Caco-2 (cell line): ENCODE results near the gene ST8SIA6. TPM values are rescaled to one million over a fixed set of nuclear protein-coding genes. Genes with fewer than 3 reads are reported as not detected.
A peak's percentile ranks its signal among the peaks of the same experiment; 100 is the strongest.
"Not testable (repeated sequence)": the region's sequence is repeated elsewhere in the genome, so short reads cannot be mapped to it uniquely, and the experiment has no call there.

Experiments
- Bru-seq: library from RNA; stranded (reverse); fragments of 400-500 nt; gene quantifications from one replicate; lab custom pipeline; 2021; lab: Mats Ljungman, UMichigan
- BruChase-seq, 2 experiments: library from RNA; stranded (reverse); fragments of 400-500 nt; gene quantifications; one replicate each; lab custom pipeline; 2021; lab: Mats Ljungman, UMichigan
- BruUV-seq: library from RNA; stranded (reverse); fragments of 400-500 nt; replicated peaks from 2 replicates; lab custom pipeline; 2021; lab: Mats Ljungman, UMichigan
- CTCF ChIA-PET: fragments of 300-600 bp; sonication (Branson Sonifier 250); formaldehyde crosslinking; loops from one replicate; lab custom pipeline; 2022; ENCODE audit warnings: antibody characterized with exemption; lab: Charles Lee
- POLR2A ChIA-PET: fragments of 300-600 bp; sonication (Branson Sonifier 250); formaldehyde crosslinking; loops from one replicate; lab custom pipeline; 2022; ENCODE audit warnings: antibody characterized with exemption; lab: Charles Lee
- DNase-seq, 2 experiments: peaks; one replicate each; pipeline versions ENCODE4 v3.0.0 to v3.0.0-alpha.2; 2020 to 2022
- H3K27me3 ChIP-seq: replicated peaks from 2 replicates; pipeline ENCODE4 v1.6.0; 2011; ENCODE audit warnings: low read length; ENCODE audit not compliant: control insufficient read depth, insufficient read depth
- H3K36me3 ChIP-seq: 2 replicates; pipeline ENCODE4 v1.5.1; 2011; ENCODE audit warnings: low read length; ENCODE audit not compliant: control insufficient read depth, insufficient read depth
- H3K4me1 ChIP-seq: fragments of 250-450 bp; sonication (Bioruptor Pico); 2 replicates; pipeline ENCODE4 v1.5.1; 2020; ENCODE audit warnings: mild to moderate bottlenecking
- H3K4me3 ChIP-seq: 2 replicates; pipeline ENCODE4 v1.5.1; 2011; ENCODE audit warnings: low read depth, mild to moderate bottlenecking, control low read depth, low read length
- H3K9me3 ChIP-seq: fragments of 250-450 bp; sonication (Bioruptor Pico); 2 replicates; pipeline ENCODE4 v1.5.1; 2020; ENCODE audit warnings: mild to moderate bottlenecking, moderate library complexity
- H3K27ac Mint-ChIP-seq: one replicate; pipeline ENCODE4 v1.8.0; 2022; ENCODE audit warnings: mixed read lengths; ENCODE audit not compliant: unreplicated experiment
- H3K27me3 Mint-ChIP-seq: one replicate; pipeline ENCODE4 v1.8.0; 2022; ENCODE audit warnings: mixed read lengths; ENCODE audit not compliant: insufficient read depth, unreplicated experiment
- H3K36me3 Mint-ChIP-seq: one replicate; pipeline ENCODE4 v1.8.0; 2022; ENCODE audit warnings: mild to moderate bottlenecking, mixed read lengths; ENCODE audit not compliant: insufficient read depth, unreplicated experiment
- H3K4me1 Mint-ChIP-seq: one replicate; pipeline ENCODE4 v1.8.0; 2022; ENCODE audit warnings: low read depth, mixed read lengths; ENCODE audit not compliant: unreplicated experiment
- H3K4me3 Mint-ChIP-seq: one replicate; pipeline ENCODE4 v1.8.0; 2022; ENCODE audit warnings: mild to moderate bottlenecking, moderate library complexity, mixed read lengths; ENCODE audit not compliant: unreplicated experiment
- H3K9me3 Mint-ChIP-seq: one replicate; pipeline ENCODE4 v1.8.0; 2022; ENCODE audit warnings: mixed read lengths; ENCODE audit not compliant: unreplicated experiment
- intact Hi-C: fragments of 100-400 bp; cut with micrococcal nuclease; formaldehyde crosslinking; loops from one replicate; pipeline ENCODE4 v1.10.0; 2022; ENCODE audit not compliant: unreplicated experiment
- long read RNA-seq: library from polyadenylated mRNA; stranded (forward); transcript quantifications from one replicate; pipeline ENCODE4 v2.0.0, GENCODE V29; 2022
- total RNA-seq: library from RNA; stranded (reverse); gene quantifications from 2 replicates; pipeline ENCODE4 v1.2.3, GENCODE V29; 2022
- TF ChIP-seq, protein P1 (sequence below), 2 experiments: fragments of 200-600 bp in 1 of 2; IDR thresholded peaks; 1 replicate in 1 of 2; 2 replicates in 1 of 2; pipeline versions ENCODE4 v1.5.1 to v1.8.0; 2011 to 2022; ENCODE audit warnings: antibody characterized with exemption in 1 of 2, control low read depth in 1 of 2, inconsistent platforms in 1 of 2, low read depth in 1 of 2, low read length in 1 of 2, mild to moderate bottlenecking in 1 of 2, moderate library complexity in 1 of 2; ENCODE audit not compliant: insufficient read depth in 1 of 2, severe bottlenecking in 1 of 2, unreplicated experiment in 1 of 2

Gene ST8SIA6, protein sequence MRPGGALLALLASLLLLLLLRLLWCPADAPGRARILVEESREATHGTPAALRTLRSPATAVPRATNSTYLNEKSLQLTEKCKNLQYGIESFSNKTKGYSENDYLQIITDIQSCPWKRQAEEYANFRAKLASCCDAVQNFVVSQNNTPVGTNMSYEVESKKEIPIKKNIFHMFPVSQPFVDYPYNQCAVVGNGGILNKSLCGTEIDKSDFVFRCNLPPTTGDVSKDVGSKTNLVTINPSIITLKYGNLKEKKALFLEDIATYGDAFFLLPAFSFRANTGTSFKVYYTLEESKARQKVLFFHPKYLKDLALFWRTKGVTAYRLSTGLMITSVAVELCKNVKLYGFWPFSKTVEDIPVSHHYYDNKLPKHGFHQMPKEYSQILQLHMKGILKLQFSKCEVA
- total RNA-seq (0.16 TPM in 1 of 2 replicates, not detected in the other), Bru-seq, nascent RNA (percentile 12 among the genes with signal in this experiment), BruChase-seq, experiment 1, labeled RNA remaining after a 2-hour chase (percentile 12 among the genes with signal in this experiment), BruChase-seq, experiment 2, labeled RNA remaining after a 6-hour chase (percentile 13 among the genes with signal in this experiment)
- long read RNA-seq: 0 reads

DNA sequence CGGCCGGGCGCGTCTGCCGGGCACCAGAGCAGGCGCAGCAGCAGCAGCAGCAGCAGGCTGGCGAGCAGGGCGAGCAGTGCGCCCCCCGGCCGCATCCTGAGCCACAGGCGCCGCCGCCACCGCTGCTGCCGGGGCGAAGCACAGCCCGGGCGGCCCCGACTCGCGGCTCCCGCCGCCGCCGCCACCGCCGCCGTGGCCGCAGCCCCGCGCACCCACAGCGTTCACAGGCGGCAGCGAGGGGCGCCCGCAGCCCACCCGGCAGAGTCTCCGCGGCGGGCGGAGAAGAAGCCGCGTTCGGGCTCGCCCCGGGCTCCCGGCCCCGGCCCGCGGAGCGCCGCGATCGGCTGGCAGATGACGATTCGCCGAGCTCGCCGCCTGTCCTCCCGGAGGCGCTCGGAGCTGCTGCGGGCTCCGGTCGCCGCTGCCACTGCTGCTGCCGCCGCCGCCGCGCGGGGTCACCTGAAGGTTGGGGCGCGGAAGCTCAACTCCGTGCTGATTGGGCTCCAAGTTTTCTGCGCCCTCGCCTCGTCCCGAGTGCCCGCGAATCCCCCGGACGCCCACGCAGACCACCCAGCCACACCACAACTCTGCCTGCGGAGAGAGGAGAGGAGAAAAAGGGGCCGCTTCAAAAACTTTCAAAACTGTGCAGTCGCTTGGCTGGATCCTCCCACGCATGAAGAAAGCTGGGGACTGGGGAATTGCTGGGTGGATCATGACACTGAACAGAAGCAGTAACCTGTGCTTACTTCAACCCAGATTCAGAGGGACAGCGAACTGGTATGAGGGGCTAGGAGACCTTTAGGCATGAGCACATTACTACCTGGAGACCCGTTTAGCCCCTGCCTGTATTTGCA is at the start of gene ST8SIA6:
TSS of gene ST8SIA6 (minus strand) at position 435 of the 854 bp plus-strand sequence. CDS start at position 95, 340 bp downstream.
- no TSS peak for BruUV-seq
- Mint-ChIP-seq H3K27me3 (peaks cover 25% of the 10 kb centered on the region), H3K4me3 (peak within 1 kb of the TSS; percentile 79), H3K27ac (no peak within 1 kb of the TSS), H3K36me3 (no peaks in the 10 kb centered on the region), H3K9me3 (peaks cover 8% of the 10 kb centered on the region), H3K4me1 (no peaks in the 10 kb centered on the region)
- H3K27me3 ChIP-seq: peaks cover 4% of the 10 kb centered on the region; the same call in 1 of the 2 replicates
- H3K36me3 ChIP-seq: no peaks in the 10 kb centered on the region
- TF ChIP-seq, protein P1, sequence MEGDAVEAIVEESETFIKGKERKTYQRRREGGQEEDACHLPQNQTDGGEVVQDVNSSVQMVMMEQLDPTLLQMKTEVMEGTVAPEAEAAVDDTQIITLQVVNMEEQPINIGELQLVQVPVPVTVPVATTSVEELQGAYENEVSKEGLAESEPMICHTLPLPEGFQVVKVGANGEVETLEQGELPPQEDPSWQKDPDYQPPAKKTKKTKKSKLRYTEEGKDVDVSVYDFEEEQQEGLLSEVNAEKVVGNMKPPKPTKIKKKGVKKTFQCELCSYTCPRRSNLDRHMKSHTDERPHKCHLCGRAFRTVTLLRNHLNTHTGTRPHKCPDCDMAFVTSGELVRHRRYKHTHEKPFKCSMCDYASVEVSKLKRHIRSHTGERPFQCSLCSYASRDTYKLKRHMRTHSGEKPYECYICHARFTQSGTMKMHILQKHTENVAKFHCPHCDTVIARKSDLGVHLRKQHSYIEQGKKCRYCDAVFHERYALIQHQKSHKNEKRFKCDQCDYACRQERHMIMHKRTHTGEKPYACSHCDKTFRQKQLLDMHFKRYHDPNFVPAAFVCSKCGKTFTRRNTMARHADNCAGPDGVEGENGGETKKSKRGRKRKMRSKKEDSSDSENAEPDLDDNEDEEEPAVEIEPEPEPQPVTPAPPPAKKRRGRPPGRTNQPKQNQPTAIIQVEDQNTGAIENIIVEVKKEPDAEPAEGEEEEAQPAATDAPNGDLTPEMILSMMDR (IDR thresholded peaks at IDR 0.05; ENCODE audit: insufficient read depth in 1 of 2, low read depth in 1 of 2, low read length in 1 of 2, severe bottlenecking in 1 of 2, unreplicated experiment in 1 of 2): peak in 1 of 2 experiments; percentile 11
- peak within 1 kb of the TSS; percentile 46 for H3K4me3 ChIP-seq
- H3K9me3 ChIP-seq: peaks cover 2% of the 10 kb centered on the region
- POLR2A ChIA-PET: no interaction called here
- peak; percentile 43 to 71 for DNase-seq
- H3K4me1 ChIP-seq: peaks cover 9% of the 10 kb centered on the region; the same call in 1 of the 2 replicates
- intact Hi-C loops: no loop called here
- CTCF ChIA-PET: interaction anchor here (0.9 to 2.8 kb wide), 2 partner anchors 164 to 198 kb away, joined by 3 to 7 read pairs; no protein-coding TSS in a partner anchor

DNA sequence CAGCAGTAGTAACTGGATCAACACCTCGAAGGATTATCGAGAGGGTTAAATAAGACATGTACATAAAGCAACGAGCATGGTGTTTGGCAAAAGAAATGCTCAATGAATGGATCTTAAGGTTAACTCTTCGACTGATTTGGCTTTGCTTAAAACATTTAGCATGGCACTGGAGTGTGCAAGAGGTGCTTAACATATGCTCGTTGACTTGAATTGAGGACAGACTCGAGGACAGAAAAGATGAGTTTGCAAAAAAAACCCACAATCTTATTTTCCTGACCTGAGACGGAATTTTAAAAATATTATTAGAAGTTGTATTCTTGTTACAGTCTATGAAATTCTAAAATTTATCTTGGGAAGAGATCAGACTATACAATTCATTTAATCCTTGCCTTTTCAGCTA is 49.4 kb upstream of the ST8SIA6 start:
- Histone ChIP-seq H3K9me3 (no peaks in the 10 kb centered on the region), H3K4me3 (no peak overlapping the region), H3K27me3 (no peaks in the 10 kb centered on the region), H3K4me1 (no peaks in the 10 kb centered on the region), H3K36me3 (no peaks in the 10 kb centered on the region)
- Mint-ChIP-seq H3K4me1 (no peaks in the 10 kb centered on the region), H3K27ac (no peak overlapping the region), H3K27me3 (peaks cover 12% of the 10 kb centered on the region), H3K9me3 (peaks cover 10% of the 10 kb centered on the region), H3K36me3 (no peaks in the 10 kb centered on the region), H3K4me3 (no peak overlapping the region)
- TF ChIP-seq, protein P1 (IDR thresholded peaks at IDR 0.05; ENCODE audit: insufficient read depth in 1 of 2, low read depth in 1 of 2, low read length in 1 of 2, severe bottlenecking in 1 of 2, unreplicated experiment in 1 of 2): no peak
- POLR2A ChIA-PET: no interaction called here
- BruUV-seq: no TSS peak
- DNase-seq: no peak
- CTCF ChIA-PET: no interaction called here
- intact Hi-C loops: no loop called here

DNA sequence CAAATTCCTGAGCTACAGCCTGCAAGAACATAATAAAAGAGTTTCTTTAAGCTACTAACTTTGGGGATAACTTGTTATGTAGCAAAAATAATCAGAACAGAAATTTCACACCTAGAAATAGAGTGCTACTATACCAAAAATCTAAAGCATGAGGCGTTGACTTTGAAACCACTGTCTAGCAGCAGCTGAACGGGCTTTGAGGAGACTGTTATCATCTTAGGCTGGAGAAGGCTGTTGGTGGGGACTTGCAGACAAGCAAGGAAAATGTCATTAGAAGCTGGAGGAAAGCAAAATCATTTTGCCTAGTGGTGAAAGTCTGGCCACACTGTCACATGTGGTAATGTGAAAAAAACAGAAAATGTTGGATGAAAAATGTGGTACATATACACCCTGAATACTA is 48.4 kb upstream of the ST8SIA6 start:
- Histone ChIP-seq H3K36me3 (no peaks in the 10 kb centered on the region), H3K27me3 (no peaks in the 10 kb centered on the region), H3K4me1 (no peaks in the 10 kb centered on the region), H3K4me3 (no peak overlapping the region), H3K9me3 (no peaks in the 10 kb centered on the region)
- ChIA-PET POLR2A (no interaction called here), CTCF (no interaction called here)
- TF ChIP-seq, protein P1 (IDR thresholded peaks at IDR 0.05; ENCODE audit: insufficient read depth in 1 of 2, low read depth in 1 of 2, low read length in 1 of 2, severe bottlenecking in 1 of 2, unreplicated experiment in 1 of 2): no peak
- peaks cover 6% of the 10 kb centered on the region for H3K27me3 Mint-ChIP-seq
- no peak overlapping the region for H3K4me3 Mint-ChIP-seq
- H3K9me3 Mint-ChIP-seq: peaks cover 4% of the 10 kb centered on the region
- no peaks in the 10 kb centered on the region for H3K36me3 Mint-ChIP-seq
- no peak overlapping the region for H3K27ac Mint-ChIP-seq
- BruUV-seq: no TSS peak
- intact Hi-C loops: no loop called here
- no peak for DNase-seq
- H3K4me1 Mint-ChIP-seq: no peaks in the 10 kb centered on the region

DNA sequence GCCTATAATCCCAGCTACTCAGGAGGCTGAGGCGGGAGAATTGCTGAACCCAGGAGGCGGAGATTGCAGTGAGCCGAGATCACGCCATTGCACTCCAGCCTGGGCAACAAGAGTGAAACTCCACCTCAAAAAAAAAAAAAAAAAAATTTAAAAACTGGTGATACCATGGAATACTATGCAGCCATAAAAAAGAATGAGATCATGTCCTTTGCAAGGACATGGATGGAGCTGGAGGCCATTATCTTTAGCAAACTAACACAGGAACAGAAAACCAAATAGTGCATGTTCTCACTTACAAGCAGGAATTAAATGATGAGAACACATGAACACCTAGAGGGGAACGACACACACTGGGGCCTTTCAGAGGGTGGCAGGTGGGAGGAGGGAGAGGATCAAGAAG is 44.6 kb upstream of the ST8SIA6 start:
- peaks cover 14% of the 10 kb centered on the region for H3K27me3 Mint-ChIP-seq
- H3K27ac Mint-ChIP-seq, H3K9me3 ChIP-seq, H3K27me3 ChIP-seq, BruUV-seq, H3K36me3 Mint-ChIP-seq, H3K4me3 Mint-ChIP-seq, H3K4me1 Mint-ChIP-seq, H3K36me3 ChIP-seq, intact Hi-C loops, POLR2A ChIA-PET, H3K4me3 ChIP-seq, H3K4me1 ChIP-seq, CTCF ChIA-PET, H3K9me3 Mint-ChIP-seq, DNase-seq: not testable (repeated sequence)
